GM18526 (cell line): Measurements from ENCODE around the gene PPP2CA.

Experiments
- POLR2A ChIP-seq: IDR thresholded peaks from 3 replicates; pipeline ENCODE4 v1.6.1; 2011; ENCODE audit not compliant: insufficient read length; ENCODE audit errors: extremely low read depth

PPP2CA gene

GRCh38 chr5:134175921-134176510 lies 49.9 kb downstream of the PPP2CA start:
- TF ChIP-seq POLR2A, result no peak

DNA sequence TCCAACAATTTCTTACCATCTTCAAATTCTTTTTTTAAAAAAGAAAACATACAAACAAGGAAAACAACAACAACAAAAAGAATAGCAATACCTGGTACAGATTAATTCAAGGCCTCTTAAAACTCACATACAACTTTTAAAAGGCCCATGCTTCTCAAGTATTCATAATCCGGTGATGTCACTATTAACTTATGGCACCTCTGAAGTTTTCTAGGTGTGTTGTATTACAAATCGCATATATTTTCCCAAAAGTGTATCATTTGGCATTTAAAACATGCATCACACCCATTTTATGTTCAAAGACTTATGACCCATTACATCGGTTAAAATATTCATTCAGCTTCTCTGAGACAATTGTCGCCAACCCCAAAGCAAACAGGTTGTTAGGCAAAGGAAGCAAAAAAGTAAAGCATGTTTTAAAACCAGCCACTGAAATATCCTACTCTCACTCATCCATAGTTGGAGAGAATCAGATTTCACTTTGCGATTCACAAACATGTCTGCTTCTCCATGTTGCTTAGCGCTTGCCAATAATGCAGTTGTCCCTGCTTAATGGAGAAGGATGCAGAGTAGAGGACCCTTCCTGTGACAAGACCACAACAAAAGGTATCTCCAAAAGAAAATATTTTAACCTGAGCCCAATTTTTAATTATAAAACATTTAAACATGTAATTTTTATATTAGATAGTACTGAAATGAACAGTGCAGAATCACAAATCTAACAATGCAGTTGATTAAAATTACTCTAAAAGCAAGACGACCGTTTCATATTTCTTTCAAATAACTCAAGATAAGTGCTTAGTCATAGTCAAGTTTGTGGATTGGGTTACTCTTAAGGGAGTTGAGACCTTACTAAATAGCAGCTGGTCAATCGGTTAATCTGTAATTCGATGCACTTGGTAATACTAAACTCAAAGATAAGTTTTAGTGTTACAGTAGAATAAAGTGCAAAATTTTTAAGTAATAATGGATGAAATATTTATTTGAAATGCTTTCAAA lies 50.7 kb downstream of the PPP2CA start:
- no peak for TF ChIP-seq POLR2A

GRCh38 chr5:134171972-134172371 lies 53.9 kb downstream of the PPP2CA start:
- no peak for TF ChIP-seq POLR2A

- TF ChIP-seq POLR2A, result no peak
Measured at GRCh38 chr5:134162592-134162991, 63.3 kb downstream of the PPP2CA start.

- TF ChIP-seq POLR2A, result no peak
Measured at GRCh38 chr5:134161513-134162395, 64.1 kb downstream of the PPP2CA start.

- TF ChIP-seq POLR2A, result no peak
Measured at GRCh38 chr5:134153657-134154056, 72.2 kb downstream of the PPP2CA start.

- TF ChIP-seq POLR2A, result no peak
Measured at GRCh38 chr5:134153241-134153640, 72.6 kb downstream of the PPP2CA start.

DNA sequence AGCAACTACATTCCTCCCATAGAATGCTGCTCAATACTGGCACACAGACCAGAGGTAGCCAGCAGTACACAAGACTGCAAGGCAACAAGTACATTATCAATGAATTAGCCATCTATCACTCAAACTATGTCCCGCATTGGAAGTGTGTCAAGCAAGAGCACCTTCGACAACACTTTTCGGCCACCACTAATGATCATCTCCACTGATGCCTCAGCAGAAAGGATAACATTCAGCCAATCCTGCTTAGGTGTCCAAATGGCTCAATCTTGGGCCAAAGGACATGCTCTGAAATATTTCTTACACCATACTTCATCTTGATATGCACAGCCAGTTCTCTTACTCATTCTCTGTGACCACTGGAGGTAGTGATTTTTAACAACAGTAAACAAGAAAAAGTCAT lies 74.2 kb downstream of the PPP2CA start:
- no peak for TF ChIP-seq POLR2A

DNA sequence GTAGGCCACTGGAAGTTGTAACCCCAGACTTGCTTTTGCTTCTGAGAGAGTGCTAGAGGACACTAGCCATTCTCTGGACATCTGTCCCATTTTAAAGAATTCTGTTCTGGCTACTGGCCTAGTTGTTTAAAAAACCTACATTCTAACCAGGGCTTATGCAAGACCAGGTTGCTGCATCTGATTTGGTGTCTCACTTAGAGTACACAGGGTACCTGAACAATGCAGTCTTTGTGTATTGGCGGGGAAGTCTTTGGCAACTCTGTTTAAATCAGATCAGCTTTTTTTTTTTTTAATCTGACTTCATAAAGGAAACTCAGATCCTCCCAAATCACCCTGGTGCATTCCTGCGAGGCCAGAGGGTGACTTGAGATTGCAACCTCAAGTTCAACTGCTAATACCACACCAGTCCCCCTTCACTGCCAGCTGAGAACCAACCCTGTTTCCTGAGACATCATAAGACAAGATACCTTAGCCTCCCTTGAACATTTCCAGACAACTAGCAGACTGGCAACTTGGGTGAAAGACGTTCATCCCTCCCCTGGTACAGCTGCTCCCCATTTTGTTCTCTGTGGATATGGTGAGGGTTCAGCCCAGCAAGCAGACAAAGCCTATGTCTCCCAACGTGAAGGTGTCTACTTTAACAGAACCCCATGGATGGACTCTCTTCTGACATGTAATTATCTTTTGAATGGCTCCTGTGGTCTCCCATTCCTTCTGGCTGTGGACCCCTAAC lies 76.1 kb downstream of the PPP2CA start:
- TF ChIP-seq POLR2A, result no peak

DNA sequence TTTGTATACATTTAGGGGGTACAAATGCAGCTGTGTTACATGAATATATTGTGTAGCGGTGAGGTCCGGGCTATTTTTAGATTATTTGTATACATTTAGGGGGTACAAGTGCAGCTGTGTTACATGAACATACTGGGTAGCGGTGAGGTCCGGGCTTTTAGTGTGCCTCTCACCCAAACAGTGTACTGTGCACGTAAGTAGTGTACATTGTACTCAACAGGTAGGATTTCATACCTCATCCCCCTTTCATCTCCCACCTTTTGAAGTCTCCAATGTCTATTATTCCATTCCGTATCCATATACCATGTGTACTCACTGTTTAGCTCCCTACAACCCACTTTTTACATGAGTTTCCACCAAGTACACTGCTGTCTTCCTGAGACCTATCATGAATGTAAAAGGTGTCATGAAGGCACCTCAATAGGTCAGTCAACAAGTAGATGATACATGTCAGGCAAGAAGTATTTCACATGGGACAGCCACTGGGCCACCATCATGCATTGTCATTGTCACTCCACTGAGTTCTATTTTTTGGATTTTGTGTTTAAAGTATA lies 76.8 kb downstream of the PPP2CA start:
- TF ChIP-seq POLR2A, result no peak

DNA sequence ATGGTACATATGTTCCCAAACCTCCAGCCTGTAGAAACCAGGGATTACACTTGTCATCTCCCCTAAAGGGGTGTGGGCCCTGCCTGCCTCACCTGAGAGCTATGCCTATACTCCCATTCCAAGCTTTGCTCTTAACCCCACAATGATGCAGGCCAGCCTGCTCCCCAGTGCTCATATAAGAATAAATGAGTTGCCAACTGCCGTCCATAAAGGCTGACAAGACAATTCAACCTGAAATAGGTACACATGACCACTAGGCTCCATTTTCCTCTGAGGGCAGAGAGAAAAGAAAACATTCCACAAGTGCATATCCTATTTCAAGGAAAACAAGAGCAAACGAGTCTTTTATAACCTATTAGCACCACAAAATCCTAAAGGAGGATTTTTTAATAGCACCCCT lies 77.6 kb downstream of the PPP2CA start:
- TF ChIP-seq POLR2A, result no peak

DNA sequence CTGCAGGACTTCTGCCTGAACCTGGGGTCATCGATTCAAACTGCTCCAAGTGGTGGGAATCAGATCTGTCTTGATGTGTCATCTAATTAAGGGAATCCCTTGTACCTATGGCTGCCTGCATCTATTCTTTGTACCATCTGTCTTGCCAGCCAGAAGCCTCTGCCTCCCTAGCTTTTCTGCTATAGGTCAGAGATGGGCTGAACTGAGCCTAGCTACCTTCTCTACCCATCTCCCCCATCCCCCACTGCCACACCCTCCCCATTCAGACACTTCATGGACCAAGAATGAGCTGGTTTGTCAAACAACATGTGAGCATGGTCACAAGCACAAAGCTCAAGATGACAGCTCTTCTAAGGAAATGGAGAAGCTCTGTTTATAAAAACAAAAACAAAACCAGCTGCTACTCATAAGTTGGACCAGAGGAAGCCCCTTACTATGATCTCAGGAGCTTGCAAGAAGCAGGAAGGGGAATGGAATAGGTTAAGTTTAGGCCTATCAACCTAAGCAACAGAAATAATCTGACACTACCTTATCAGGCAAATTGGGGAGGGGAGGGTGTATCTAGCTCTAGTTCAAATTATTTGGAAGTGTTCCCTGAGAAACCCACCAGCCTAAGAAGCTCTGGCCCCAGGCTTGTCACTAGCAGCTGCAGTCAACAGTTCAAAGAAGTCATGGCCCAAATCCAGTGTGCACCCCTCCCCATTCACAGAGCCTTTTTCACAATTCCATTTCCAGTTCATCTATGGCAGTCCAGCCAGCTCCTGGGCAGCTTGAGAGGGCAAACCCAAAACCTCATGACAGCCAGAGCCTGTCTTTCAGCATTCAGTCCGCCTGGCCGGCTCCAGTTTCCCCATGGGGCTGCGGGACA lies 79.0 kb downstream of the PPP2CA start:
- TF ChIP-seq POLR2A, result no peak

GRCh38 chr5:134145779-134146581 lies 79.9 kb downstream of the PPP2CA start:
- no peak for TF ChIP-seq POLR2A
